HUDEP-2 (cell line): Measurements from ENCODE around the gene AKR7A3.
"Not testable (repeated sequence)": the region's sequence is repeated elsewhere in the genome, so short reads cannot be mapped to it uniquely, and the experiment has no call there.

Experiments used
- DNase-seq, 76 experiments: peaks; one replicate each; lab custom pipeline; 2025; ENCODE audit not compliant: unreplicated experiment in 76 of 76; lab: John Stamatoyannopoulos, UW

AKR7A3 gene

GRCh38 chr1:19321071-19321470, 32.5 kb upstream of the AKR7A3 start:
- no peak for DNase-seq

GRCh38 chr1:19319196-19319595, 30.6 kb upstream of the AKR7A3 start:
- DNase-seq: no peak

DNA sequence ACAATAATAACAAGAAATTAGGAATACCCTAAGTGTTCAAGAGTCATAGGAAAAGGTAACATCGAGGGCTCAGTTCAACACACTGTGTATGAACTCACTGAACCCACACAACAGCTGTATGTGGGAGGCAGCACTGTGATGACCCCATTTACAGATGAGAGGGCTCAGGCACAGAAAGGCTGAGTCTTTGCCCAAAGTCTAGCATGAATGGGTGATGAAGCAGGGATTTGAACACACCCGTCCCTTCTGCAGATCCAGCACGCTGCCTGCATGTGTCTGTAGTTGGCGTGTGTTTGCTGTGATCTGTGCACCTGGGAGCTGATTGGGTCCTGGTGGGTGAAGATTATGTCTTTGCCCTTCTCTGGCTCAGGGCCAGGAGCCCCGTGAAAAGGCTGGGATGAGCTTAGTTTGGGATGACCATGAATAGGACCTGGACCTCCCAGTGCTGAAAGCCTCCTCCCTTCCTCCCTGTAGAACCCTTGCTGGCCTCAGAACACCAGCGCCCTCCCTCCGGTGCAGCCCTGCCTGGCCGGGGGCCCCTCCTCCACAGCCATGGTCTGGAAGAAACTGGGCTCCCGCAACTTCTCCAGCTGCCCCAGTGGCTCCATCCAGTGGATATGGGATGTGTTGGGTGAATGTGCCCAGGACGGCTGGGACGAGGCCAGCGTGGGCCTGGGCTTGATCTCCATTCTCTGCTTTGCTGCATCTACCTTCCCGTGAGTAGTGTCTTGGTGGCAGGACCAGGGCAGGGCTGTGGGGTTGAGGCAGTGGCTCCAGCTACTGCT, 28.7 kb upstream of the AKR7A3 start:
- DNase-seq: no peak

DNA sequence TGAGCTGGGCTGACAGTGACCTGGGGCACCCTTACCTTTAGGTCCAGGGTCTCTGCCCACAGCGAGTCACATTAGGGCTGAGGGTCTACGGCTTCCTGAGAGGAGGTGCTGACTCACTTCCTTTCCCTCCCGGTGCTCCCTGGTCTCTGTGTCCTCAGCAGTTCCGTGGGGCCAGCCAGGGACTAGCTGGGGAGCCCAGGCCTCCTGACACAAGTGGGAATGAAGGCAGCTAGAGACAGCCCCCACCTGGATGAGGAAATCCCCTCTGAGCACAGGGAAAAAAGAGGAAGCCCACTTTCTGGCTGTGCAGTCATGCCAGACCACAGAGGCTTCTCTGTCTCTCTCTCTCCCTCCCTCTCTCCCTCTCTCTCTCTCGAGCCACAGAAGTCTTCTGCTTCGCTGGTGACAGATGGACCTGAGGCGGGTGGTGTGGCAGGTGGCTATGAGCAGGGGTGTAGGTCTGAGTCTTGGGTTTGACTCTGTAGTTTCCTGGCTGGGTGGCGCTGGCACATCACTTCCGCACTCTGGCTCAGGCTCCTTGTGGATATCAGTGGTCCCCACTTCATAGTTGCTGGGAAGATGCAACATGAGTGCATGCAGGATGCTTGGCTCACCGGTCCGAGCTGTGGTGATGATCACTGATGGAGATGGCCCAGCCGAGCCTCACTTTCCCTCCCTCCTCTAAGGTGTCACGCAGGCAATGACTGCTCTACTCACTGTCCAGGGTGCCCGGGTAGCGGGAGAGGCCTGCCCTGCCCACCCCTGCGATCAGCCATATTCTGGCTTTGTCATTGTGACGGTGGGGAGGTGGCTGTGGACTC, 27.0 kb upstream of the AKR7A3 start:
- no peak for DNase-seq

GRCh38 chr1:19313961-19314882, 25.7 kb upstream of the AKR7A3 start:
- DNase-seq: no peak

GRCh38 chr1:19313636-19313959, 25.0 kb upstream of the AKR7A3 start:
- peak in 11 of 76 experiments; percentile 11 to 38 (median 20) for DNase-seq

- peak in 52 of 76 experiments; percentile 10 to 79 (median 59) for DNase-seq
These were observed 24.4 kb upstream of the AKR7A3 start for GRCh38 chr1:19312782-19313635.

- DNase-seq: peak in 73 of 76 experiments; percentile 22 to 95 (median 83)
These were observed 23.6 kb upstream of the AKR7A3 start, which contains the start of the genes AKR7A2 and SLC66A1 for GRCh38 chr1:19311931-19312781. AKR7A2 (minus strand) TSS chr1:19312144; CDS start chr1:19312124, 20 bp downstream. SLC66A1 (plus strand) TSS chr1:19312326; CDS start chr1:19317678, 5,352 bp downstream.

DNA sequence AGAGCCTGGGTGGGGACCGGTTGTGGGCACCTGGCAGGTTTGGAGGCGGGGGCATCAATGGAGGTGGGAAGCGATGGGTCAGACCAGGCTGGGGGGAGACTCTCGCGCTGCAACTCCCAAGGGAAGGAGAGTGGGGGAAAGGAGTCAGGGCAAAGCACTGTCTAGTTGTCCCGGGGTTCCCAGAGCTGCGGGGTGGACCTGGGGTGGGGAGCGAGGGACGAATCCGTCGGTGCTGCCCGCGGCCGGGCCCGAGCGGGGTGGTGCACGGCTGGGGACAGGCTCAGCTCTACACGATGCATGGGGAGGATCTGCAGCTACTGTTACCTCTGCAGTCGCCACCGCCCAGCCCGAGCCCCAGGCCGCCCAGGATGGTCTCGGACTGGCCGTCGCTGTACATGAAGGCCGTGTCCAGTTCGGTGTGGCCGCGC, 22.9 kb upstream of the AKR7A3 start:
- peak in 2 of 76 experiments; percentile 20 to 28 for DNase-seq

GRCh38 chr1:19310720-19311502, 22.3 kb upstream of the AKR7A3 start:
- peak in 1 of 76 experiments; percentile 7 for DNase-seq

DNA sequence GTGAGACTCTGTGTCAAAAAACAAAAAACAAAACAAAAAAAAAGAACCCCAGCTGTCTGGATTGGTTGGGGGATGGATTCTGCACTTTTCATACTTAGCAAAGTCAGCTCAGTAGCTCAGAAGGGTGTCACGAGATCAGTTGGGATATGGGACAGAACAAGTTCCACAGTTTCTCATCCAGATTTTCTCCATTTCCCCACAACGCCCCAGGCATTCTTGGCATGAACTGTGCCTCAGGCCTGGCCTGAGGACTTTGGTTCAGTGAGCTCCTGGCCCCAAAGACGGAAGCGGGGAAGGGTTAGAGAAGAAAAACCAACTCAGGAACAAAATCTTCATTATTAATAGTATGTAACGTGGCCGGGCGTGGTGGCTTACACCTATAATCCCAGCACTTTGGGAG, 21.5 kb upstream of the AKR7A3 start:
- no peak for DNase-seq

- no peak for DNase-seq
These were observed 20.7 kb upstream of the AKR7A3 start for GRCh38 chr1:19309123-19309813.

DNA sequence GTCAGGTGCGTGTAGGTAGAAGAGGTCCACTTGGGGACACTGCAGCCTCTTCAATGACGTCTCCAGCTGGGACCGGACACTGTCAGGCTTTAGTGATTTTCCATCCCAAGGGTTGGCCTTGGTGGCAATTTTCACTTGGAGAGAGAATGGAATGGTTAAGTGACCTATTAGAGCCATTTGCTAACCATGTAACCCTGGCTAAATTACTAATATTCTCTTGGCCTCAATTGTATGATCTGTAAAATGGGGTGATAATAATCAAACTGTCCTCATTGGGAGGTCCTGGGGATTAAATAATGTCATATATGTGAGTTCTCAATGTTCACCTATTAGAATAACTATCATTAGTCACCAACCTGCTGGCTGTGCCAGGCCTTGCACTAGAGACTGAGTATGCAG, 19.9 kb upstream of the AKR7A3 start:
- no peak for DNase-seq

DNA sequence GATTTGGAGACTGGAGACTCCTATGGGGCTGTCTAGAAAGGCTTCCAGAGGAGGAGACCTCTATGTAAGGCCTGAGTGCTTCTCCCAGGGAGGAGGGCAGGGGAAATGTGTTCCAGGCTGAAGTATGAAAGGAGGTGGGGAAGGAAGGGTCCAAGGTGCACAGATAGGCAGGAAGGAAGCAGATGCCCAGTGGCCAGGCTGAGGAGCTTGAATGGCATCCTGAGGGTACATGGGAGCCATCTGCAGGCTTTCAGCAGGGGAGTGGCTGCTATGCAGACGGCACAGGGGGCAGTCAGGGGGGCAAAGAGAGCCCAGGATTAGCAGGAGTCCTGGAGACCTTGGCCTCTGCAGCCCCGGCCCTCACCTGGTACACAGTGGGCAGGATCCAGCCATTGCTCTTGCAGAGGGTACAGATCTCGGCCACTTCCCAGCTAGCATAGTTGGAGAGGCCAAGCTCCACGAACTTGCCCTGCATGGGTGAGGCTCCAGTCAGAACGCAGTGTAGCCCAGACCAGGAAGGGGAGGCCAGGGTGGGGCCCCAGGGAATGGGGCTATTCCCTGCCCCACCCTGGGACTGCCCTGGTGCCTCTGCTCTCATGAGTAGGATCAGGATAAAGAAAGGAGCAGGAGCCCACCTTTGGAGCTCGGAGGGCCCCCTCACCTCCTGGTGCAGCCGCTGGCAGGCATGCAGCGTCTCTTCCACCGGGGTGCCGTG, 19.4 kb upstream of the AKR7A3 start:
- no peak for DNase-seq

DNA sequence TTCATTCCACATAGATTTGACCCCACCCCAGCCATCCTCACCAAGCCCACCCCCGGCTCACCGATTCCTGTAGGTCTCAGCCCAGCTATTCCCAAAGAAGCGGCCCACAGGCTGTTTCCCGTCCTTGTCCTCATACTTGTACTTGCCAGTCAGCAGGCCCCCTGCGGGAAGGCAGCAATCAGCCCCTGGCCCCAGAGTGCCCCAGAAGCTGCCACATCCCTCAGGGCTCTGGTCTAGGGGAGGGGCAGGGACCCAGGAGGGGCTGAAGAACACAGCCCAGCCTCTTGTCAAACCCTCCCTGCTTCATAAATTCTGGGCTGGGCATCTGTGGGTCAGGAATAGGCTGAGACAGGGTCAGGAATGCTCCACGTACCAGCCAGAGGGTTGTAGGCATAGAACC, 18.4 kb upstream of the AKR7A3 start:
- DNase-seq: no peak

- no peak for DNase-seq
These were observed 17.3 kb upstream of the AKR7A3 start for GRCh38 chr1:19305880-19306279.

DNA sequence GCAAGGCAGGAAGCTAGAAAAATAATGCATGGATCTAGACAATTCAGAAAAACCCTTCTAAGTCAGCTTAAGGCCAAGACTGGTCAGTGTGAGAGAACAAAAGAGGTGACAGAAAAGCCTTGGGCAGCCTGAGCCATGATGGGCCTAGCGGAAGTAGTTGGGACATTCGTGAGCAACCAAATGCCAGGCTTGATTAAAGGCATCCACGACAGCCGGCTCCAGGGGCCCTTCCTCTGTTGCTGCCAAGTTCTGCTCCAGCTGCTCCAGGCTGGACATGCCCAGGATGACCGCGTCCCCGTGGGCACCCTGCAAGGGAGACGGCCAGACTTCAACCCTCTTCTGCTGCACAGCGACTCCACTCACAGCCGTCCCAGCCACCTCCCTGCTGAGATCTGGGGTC, 15.5 kb upstream of the AKR7A3 start:
- DNase-seq: not testable (repeated sequence)
